Fibroblast of mammary gland (primary cell): Measurements from ENCODE around the gene RAPSN.

ENCODE experiments used
- DNase-seq: peaks from one replicate; pipeline ENCODE4 v3.0.0-alpha.2; 2010; ENCODE audit warnings: low read depth
- H3K4me3 ChIP-seq: 2 replicates; pipeline ENCODE4 v1.5.1; 2011; ENCODE audit warnings: low read depth, mild to moderate bottlenecking, low read length, moderate library complexity; ENCODE audit not compliant: control insufficient read depth
- TF ChIP-seq, protein P1 (sequence below): conservative IDR thresholded peaks from 2 replicates; pipeline ENCODE4 v1.5.1; 2011; ENCODE audit warnings: low read depth, low read length, inconsistent platforms; ENCODE audit not compliant: control insufficient read depth, insufficient read depth

RAPSN gene

DNA sequence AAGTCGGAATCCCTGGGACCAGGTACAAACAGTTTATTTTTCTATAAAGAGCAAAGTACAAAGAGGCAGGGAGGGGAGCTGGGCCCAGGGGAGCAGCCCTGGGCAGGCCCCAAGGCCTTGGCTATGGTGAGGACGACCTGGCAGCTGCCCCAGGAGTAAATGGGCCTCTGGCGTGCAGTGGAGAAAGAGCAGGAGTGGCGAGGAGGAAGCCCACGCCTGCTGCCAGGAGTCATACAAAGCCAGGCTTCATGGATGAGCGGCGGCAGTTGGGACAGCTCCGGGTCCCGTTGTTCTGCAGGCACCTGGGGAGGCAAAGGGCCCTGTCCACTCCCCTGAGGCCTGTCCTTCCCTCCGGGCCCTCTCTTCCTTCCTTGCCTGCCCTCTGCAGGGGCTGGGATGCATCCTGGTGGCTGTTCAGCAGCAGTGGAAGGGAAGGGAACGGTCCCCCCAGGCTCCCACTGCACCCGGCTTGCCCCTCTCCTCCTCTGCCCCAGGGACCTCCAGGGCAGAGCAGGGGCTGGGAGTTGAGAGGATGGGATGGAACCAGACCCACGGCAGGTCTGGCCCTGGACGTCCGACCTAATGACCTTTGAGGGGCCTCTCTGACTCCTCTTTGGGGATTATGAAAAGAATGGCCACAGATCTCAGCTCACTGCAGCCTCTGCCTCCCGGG, 11.1 kb downstream of the RAPSN start:
- no peak overlapping the region for H3K4me3 ChIP-seq
- TF ChIP-seq, protein P1, sequence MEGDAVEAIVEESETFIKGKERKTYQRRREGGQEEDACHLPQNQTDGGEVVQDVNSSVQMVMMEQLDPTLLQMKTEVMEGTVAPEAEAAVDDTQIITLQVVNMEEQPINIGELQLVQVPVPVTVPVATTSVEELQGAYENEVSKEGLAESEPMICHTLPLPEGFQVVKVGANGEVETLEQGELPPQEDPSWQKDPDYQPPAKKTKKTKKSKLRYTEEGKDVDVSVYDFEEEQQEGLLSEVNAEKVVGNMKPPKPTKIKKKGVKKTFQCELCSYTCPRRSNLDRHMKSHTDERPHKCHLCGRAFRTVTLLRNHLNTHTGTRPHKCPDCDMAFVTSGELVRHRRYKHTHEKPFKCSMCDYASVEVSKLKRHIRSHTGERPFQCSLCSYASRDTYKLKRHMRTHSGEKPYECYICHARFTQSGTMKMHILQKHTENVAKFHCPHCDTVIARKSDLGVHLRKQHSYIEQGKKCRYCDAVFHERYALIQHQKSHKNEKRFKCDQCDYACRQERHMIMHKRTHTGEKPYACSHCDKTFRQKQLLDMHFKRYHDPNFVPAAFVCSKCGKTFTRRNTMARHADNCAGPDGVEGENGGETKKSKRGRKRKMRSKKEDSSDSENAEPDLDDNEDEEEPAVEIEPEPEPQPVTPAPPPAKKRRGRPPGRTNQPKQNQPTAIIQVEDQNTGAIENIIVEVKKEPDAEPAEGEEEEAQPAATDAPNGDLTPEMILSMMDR: no peak
- no peak for DNase-seq

DNA sequence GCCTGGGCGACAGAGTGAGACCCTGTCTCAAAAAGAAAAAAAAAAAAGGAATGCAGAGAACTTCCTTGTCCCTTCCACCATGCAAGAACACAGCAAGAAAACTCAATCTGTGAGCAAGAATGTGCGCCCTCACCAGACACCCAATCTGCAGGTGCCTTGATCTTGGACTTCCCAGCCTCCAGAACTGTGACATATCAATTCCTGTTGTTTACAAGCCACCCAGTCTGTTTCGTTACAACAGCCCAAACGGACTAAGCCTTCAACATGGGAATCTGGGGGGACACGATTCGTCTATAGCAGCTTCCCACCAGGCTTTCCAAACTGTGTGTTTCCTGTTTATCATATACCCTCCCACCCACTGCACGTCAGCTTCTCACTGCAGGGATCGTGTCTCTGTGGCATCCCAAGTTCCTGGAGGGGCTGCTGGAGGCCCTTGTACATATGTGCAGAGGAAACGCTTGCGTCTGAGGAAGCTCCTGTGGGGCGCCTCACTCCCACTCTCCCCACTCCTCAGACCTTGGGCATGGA, 11.7 kb downstream of the RAPSN start:
- H3K4me3 ChIP-seq: no peak overlapping the region
- TF ChIP-seq, protein P1: no peak
- DNase-seq: no peak

DNA sequence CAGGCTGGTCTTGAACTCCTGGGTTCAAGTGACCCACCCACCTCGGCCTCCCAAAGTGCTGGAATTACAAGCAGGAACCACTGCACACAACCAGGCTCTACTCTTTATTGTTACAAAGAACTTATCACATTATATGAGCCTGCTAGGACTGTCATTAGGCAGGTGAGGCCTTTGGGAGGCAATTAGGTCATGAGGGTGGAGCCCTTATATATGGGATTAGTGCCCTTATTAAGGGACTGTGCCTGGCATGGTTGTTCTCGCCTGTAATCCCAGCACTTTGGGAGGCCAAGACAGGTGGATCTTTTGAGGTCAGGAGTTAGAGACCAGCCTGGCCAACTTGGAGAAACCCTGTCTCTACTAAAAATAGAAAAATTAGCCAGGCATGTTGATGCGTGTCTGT, 12.2 kb downstream of the RAPSN start:
- TF ChIP-seq, protein P1: no peak
- no peak overlapping the region for H3K4me3 ChIP-seq

DNA sequence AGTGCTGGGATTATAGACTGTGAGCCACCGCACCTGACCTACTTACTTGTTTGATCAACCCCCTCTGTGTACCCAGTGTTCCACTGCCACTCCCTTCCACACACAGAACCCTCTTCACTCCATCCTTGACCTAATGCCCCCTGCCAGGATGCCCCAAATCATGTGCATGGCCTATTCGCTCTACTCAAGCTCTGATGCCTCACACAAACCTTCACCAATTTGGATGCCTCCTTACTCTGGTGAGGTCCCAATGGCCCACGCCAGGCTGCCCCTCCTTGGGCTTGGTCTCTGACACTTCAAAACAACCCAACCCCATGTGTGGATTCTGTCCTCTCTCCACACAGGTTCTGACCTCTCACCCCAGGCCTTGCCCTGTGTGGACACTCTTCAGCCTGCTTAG, 13.2 kb downstream of the RAPSN start:
- TF ChIP-seq, protein P1: no peak
- no peak overlapping the region for H3K4me3 ChIP-seq
- DNase-seq: no peak

More for the DNA sequence above, 12.2 kb downstream of the RAPSN start:
- DNase-seq: no peak

DNA sequence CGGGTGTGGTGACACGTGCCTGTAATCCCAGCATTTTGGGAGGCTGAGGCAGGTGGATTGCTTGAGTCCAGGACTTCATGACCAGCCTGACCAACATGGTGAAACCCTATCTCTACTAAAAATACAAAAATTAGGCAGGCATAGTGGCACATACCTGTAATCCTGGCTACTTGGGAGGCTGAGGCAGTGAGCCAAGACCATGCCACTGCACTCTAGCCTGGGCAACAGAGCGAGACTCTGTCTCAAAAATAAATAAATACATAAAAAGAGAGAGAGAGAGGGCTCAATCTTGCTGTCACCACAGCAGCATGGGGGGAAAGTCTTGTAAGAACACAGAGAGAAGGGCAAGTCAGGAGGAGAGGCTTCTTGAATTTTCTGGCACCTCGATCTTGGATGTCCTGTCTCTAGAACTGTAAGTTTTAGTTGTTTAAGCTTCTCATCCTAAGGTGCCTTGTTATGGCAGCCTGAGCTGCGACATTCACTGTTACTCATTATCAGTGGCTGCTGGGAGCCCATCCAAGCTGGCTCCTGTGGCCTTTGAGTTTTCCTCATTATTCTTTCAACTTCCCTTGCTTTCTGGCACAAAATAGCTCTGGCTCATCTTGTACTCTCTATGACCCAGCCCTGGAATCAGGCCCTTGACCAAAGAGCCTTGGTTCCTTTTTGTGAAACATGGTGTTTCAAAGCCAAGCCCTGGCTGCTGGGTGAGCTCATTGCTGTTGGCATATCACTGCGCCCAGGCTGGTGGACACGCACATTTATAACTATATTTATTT, 14.7 kb downstream of the RAPSN start:
- peak; percentile 87 for DNase-seq
- no peak overlapping the region for H3K4me3 ChIP-seq
- TF ChIP-seq, protein P1: no peak

DNA sequence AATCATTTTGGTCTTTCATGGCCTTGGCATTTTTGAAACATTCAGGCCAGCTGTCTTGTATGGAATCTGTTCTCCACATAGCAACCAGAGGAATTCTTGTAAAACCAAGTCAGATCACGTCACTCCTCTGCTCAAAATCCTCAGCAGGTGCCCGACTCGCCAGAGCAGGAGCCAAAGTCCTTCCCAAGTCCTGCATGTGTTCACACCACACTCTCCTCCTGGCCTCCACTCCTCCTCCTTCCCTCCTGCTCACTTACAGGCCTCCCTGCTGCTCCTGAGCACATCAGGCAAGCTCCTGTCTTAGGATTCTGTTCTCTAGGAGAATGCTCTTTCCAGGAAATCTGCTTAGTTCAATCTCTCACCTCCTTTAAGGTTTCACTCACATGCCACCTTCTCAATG, 15.8 kb downstream of the RAPSN start:
- DNase-seq: no peak
- H3K4me3 ChIP-seq: no peak overlapping the region
- TF ChIP-seq, protein P1: no peak
